Activated B cell treated with CpG ODN at 0.5 μM for 24 hours (primary cell): Measurements from ENCODE around the gene ZNF346. TPM values are rescaled to one million over a fixed set of nuclear protein-coding genes. Genes with fewer than 3 reads are reported as not detected.

ENCODE experiments used
- ATAC-seq: fragments of 200-7000 bp; cut with Tn5 transposase; one replicate; pipeline ENCODE4 v1.10.0; 2021; ENCODE audit warnings: low read depth, mild to moderate bottlenecking, moderate library complexity
- CTCF ChIA-PET: fragments of 350-600 bp; sonication (Branson Sonifier 250); formaldehyde crosslinking; loops from one replicate; lab custom pipeline; 2021; ENCODE audit warnings: antibody characterized with exemption; lab: Charles Lee
- POLR2A ChIA-PET: fragments of 350-600 bp; sonication (Branson Sonifier 250); formaldehyde crosslinking; loops from one replicate; lab custom pipeline; 2021; ENCODE audit warnings: antibody characterized with exemption; lab: Charles Lee
- DNase-seq: peaks from one replicate; pipeline ENCODE4 v3.0.0; 2022
- H3K27ac Mint-ChIP-seq: one replicate; pipeline ENCODE4 v1.8.0; 2020; ENCODE audit warnings: mixed read lengths
- H3K27me3 Mint-ChIP-seq: one replicate; pipeline ENCODE4 v1.8.0; 2021; ENCODE audit warnings: mixed read lengths
- H3K36me3 Mint-ChIP-seq: one replicate; pipeline ENCODE4 v1.8.0; 2021; ENCODE audit warnings: low read depth, mixed read lengths
- H3K4me1 Mint-ChIP-seq: one replicate; pipeline ENCODE4 v1.8.0; 2021; ENCODE audit warnings: mixed read lengths
- H3K4me3 Mint-ChIP-seq: one replicate; pipeline ENCODE4 v1.8.0; 2020; ENCODE audit warnings: mild to moderate bottlenecking, mixed read lengths
- H3K9me3 Mint-ChIP-seq: one replicate; pipeline ENCODE4 v1.8.0; 2020; ENCODE audit warnings: mixed read lengths
- CTCF ChIP-seq: fragments of 200-600 bp; IDR thresholded peaks from one replicate; pipeline ENCODE4 v1.8.0; 2022; ENCODE audit warnings: antibody characterized with exemption, mild to moderate bottlenecking
- intact Hi-C: fragments of 100-400 bp; cut with micrococcal nuclease; formaldehyde crosslinking; loops from one replicate; pipeline ENCODE4 v1.15.1; 2024
- total RNA-seq: library from RNA; stranded (reverse); gene quantifications from 2 replicates; pipeline ENCODE4 v1.2.3, GENCODE V29; 2022

Gene ZNF346
- total RNA-seq, 1 donor from 2014 or later: 31.4 TPM

DNA sequence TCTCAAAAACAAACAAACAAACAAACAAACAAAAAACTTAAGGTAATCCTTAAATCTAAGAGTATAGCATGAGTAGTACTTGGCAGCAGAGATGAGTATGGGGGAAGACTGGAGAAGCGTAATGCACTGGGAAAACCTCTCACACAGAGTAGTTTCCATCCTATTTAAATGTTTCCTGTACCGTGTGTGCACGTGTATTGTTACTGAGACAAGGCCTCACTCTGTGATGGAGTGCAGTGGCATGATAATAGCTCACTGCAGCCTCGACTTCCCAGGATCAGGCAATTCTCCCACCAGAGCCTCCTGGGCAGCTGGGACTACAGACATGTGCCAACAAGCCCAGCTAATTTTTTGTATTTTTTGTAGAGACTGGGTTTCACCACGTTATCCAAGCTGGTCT, 18.8 kb upstream of the ZNF346 start:
- DNase-seq (no peak), ATAC-seq (no peak)
- CTCF ChIA-PET: no interaction called here
- peaks cover 3% of the 10 kb centered on the region for H3K9me3 Mint-ChIP-seq
- H3K4me3 Mint-ChIP-seq: no peak overlapping the region
- peaks cover 44% of the 10 kb centered on the region for H3K4me1 Mint-ChIP-seq
- intact Hi-C loops: no loop called here
- TF ChIP-seq CTCF: no peak
- no peaks in the 10 kb centered on the region for H3K27me3 Mint-ChIP-seq
- H3K36me3 Mint-ChIP-seq: peaks cover 19% of the 10 kb centered on the region
- POLR2A ChIA-PET: interaction anchor here (1.0 to 1.4 kb wide), 2 partner anchors 19 to 129 kb away, joined by 3 to 4 read pairs; partner anchors contain the start of gene ZNF346
- no peak overlapping the region for H3K27ac Mint-ChIP-seq

- Mint-ChIP-seq H3K27me3 (no peaks in the 10 kb centered on the region), H3K36me3 (peaks cover 16% of the 10 kb centered on the region), H3K27ac (peak overlapping the region; percentile 95), H3K9me3 (peaks cover 3% of the 10 kb centered on the region), H3K4me1 (peaks cover 36% of the 10 kb centered on the region), H3K4me3 (peak overlapping the region; percentile 93)
- ATAC-seq (no peak), DNase-seq (no peak)
- no peak for TF ChIP-seq CTCF
- POLR2A ChIA-PET: interaction anchor here (0.9 to 4.0 kb wide), 9 partner anchors 9 to 358 kb away, joined by 3 to 30 read pairs (median 4); partner anchors contain the start of genes NSD1, TSPAN17 and ZNF346
- intact Hi-C loops: loop anchor here (5.0 kb wide), 3 partner anchors 67 to 297 kb away; partner anchors contain the start of genes FGFR4, PRELID1 and RAB24
- CTCF ChIA-PET: interaction anchor here (0.5 to 1.8 kb wide), 4 partner anchors 12 to 143 kb away, joined by 3 to 6 read pairs (median 4); partner anchors contain the start of gene ZNF346
Measured at GRCh38 chr5:177004961-177005360, 17.5 kb upstream of the ZNF346 start.

DNA sequence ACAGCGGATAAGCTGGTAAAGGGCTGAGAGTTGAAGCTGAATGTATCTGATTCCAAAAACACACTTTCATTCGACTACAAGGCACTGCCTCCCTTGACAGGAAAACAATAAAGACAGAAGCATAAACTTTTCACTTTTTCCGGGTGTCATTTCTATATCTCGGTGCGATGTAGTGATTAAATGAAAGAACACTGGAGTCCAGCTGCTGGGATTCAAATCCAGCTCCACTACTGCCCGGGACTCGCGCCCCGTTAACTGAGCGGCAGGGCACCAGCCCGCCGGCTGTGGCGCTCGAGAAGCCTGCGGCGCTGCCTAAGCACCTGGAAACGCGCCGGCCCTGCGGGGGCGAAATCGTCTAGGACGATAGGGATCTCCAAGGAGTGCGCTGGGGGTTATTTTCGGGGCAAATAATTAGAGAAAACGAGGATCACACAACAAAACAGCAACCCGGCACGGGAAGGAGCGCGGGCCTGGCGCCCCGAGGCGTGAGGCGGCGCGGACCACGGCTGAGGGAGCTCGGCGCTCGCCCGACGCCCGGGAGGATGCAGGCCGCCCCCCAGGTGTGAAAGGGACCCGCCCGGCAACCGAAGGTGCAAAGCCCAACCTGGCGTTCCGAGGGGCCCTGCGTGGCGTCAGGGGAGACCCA, 16.8 kb upstream of the ZNF346 start:
- Mint-ChIP-seq H3K9me3 (peaks cover 3% of the 10 kb centered on the region), H3K4me1 (peaks cover 36% of the 10 kb centered on the region), H3K27ac (peak overlapping the region; percentile 95), H3K27me3 (no peaks in the 10 kb centered on the region), H3K36me3 (peaks cover 13% of the 10 kb centered on the region), H3K4me3 (peak overlapping the region; percentile 93)
- intact Hi-C loops: loop anchor here (1.0 to 5.0 kb wide), 7 partner anchors 9 to 469 kb away; partner anchors contain the start of genes FGFR4, NSD1, PRELID1 and RAB24
- no peak for TF ChIP-seq CTCF
- ChIA-PET CTCF (interaction anchor here (0.5 to 1.8 kb wide), 4 partner anchors 13 to 142 kb away, joined by 3 to 6 read pairs (median 4); partner anchors contain the start of gene ZNF346), POLR2A (interaction anchor here (0.5 to 4.0 kb wide), 12 partner anchors 10 to 682 kb away, joined by 3 to 30 read pairs (median 4); partner anchors contain the start of genes NSD1, TSPAN17 and ZNF346)
- DNase-seq (no peak), ATAC-seq (peak; percentile 32)

DNA sequence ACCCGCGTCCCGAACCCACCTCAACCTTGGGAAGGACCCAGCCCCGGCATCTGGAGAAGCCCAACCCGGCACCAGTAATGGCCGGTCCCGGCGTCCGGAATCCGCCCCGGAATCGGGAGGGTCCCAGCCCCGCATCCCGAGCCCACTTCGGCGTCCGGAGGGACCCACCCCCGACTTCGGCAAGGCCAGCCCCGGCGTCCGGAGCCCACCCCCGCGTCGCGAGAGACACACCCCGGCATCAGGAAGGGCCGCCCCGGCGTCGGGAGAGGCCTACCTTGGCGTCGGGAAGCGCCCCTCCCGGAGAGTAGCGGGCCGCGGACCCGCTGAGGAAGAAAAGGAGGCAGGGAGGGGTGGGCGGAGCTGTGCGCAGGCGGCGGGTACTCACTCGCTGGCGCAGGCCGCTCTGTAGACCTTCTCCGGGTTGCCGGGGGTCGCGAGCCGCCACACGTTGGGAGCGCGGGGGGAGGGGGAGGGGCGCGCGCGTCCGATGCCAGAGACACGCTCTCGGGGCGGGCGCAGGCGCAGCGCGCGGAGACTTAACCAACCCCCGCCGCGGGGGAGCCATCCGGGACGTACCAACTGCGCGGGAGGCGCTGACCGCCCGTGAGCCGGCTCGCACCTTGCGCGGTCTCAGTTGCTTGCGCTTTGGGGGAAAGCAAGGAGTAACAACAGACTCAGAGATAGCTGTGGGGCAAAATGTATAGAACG, 16.1 kb upstream of the ZNF346 start, which contains the start of gene UIMC1:
Gene UIMC1, minus strand, starts transcription at position 515 of the 708 bp plus-strand sequence. CDS start 24,164 bp downstream, outside the sequence.
- peaks cover 32% of the 10 kb centered on the region for H3K4me1 Mint-ChIP-seq
- H3K27ac Mint-ChIP-seq: peak within 1 kb of the TSS; percentile 95
- peaks cover 3% of the 10 kb centered on the region for H3K9me3 Mint-ChIP-seq
- peak; percentile 93 for DNase-seq
- H3K4me3 Mint-ChIP-seq: peak within 1 kb of the TSS; percentile 93
- CTCF ChIA-PET: interaction anchor here (1.4 to 1.8 kb wide), 2 partner anchors 14 to 16 kb away, joined by 5 to 6 read pairs; partner anchors contain the start of gene ZNF346
- TF ChIP-seq CTCF: no peak
- ATAC-seq: peak; percentile 89
- no peaks in the 10 kb centered on the region for H3K27me3 Mint-ChIP-seq
- intact Hi-C loops: loop anchor here (1.0 to 5.0 kb wide), 7 partner anchors 10 to 470 kb away; partner anchors contain the start of genes FGFR4, NSD1, PRELID1 and RAB24
- POLR2A ChIA-PET: interaction anchor here (0.5 to 4.0 kb wide), 11 partner anchors 11 to 398 kb away, joined by 3 to 30 read pairs (median 5); partner anchors contain the start of genes NSD1 and ZNF346
- H3K36me3 Mint-ChIP-seq: peaks cover 8% of the 10 kb centered on the region
